Gastroesophageal sphincter (tissue), 4 donors: Measurements from ENCODE around the gene PREP. TPM values are rescaled to one million over a fixed set of nuclear protein-coding genes. Genes with fewer than 3 reads are reported as not detected.
"Not testable (repeated sequence)": the region's sequence is repeated elsewhere in the genome, so short reads cannot be mapped to it uniquely, and the experiment has no call there.

Source experiments
- ATAC-seq: fragments of 150-250 bp; one replicate; pipeline ENCODE4 v1.9.1; 2016; ENCODE audit warnings: mild to moderate bottlenecking, moderate library complexity
- H3K27ac ChIP-seq, 4 donors: fragments of 200-600 bp; sonication (generic) in 3 of 4; 1 replicate in 3 of 4; 2 replicates in 1 of 4; pipeline ENCODE4 v1.5.1; 2016 to 2019
- H3K27me3 ChIP-seq: fragments of 200-600 bp; sonication (generic); one replicate; pipeline ENCODE4 v1.5.1; 2019
- H3K36me3 ChIP-seq, 2 donors: fragments of 200-600 bp; sonication (generic); one replicate each; pipeline ENCODE4 v1.5.1; 2019; ENCODE audit warnings: control low read depth in 1 of 2
- H3K4me1 ChIP-seq, 3 donors: fragments of 200-600 bp; sonication (generic); 1 replicate in 2 of 3; 2 replicates in 1 of 3; pipeline ENCODE4 v1.5.1; 2016 to 2019; ENCODE audit warnings: control low read depth in 2 of 3
- H3K4me3 ChIP-seq, 2 donors: fragments of 200-600 bp; sonication (generic); one replicate each; pipeline ENCODE4 v1.5.1; 2019; ENCODE audit warnings: mild to moderate bottlenecking in 1 of 2, moderate library complexity in 1 of 2
- H3K9me3 ChIP-seq, 3 donors: fragments of 200-600 bp; sonication (generic); one replicate each; pipeline ENCODE4 v1.5.1; 2017 to 2019; ENCODE audit warnings: control low read depth in 2 of 3
- EP300 ChIP-seq: sonication (generic); formaldehyde crosslinking; IDR thresholded peaks from one replicate; pipeline ENCODE4 v1.6.1; 2017; ENCODE audit warnings: antibody characterized with exemption, mild to moderate bottlenecking
- POLR2A ChIP-seq, 2 donors: fragments of 450-650 bp; IDR thresholded peaks; one replicate each; pipeline ENCODE4 v1.6.1; 2017; ENCODE audit warnings: antibody characterized with exemption in 2 of 2, mild to moderate bottlenecking in 2 of 2, moderate library complexity in 1 of 2
- POLR2AphosphoS5 ChIP-seq: sonication (generic); formaldehyde crosslinking; IDR thresholded peaks from one replicate; pipeline ENCODE4 v1.6.1; 2017; ENCODE audit warnings: antibody characterized with exemption
- WGBS, 2 donors: methylation state at CpG; one replicate each; pipeline ENCODE4 v1.1.5; 2018; ENCODE audit warnings: low coverage in 1 of 2; 5-methylcytosine and 5-hydroxymethylcytosine counted together
- total RNA-seq, 4 donors: library from RNA; depleted of rRNA; stranded (reverse); fragments of >200 nt; gene quantifications; one replicate each; pipeline ENCODE4 v1.1.0, GENCODE V29; 2016
- TF ChIP-seq, protein P1 (sequence below), 4 experiments: fragments of 200-600 bp in 2 of 4; fragments of 450-650 bp in 2 of 4; sonication (generic) in 1 of 4; IDR thresholded peaks; one replicate each; pipeline ENCODE4 v1.5.1; 2017 to 2019; ENCODE audit warnings: antibody characterized with exemption in 4 of 4, mild to moderate bottlenecking in 2 of 4, moderate library complexity in 2 of 4

Gene PREP
- total RNA-seq, 4 donors from 2014 or later: 13.9 to 19.8 (median 17.4) TPM

DNA sequence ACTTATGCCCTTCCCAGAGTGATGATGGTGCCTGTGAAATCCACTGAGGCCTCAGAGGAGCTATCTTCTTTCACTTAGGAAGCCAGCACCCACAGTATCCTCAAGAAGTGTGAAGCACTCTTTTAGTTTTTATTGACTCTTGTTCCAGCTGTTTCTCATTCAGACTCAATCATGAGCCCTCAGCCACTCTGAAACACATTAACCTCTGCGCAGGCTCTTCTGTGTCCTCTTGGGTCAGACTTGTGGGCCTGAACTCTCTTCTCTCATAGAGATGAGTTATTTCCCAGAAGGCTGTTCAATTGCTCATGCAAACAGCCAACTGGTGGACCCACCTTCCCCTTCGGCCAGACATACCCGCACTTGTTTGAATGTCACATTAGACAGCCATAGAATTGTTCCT is 27.8 kb upstream of the PREP start:
- TF ChIP-seq POLR2AphosphoS5: no peak
- Histone ChIP-seq H3K36me3 (no peaks in the 10 kb centered on the region), H3K9me3 (no peaks in the 10 kb centered on the region), H3K27me3 (no peaks in the 10 kb centered on the region), H3K4me1 (no peaks in the 10 kb centered on the region), H3K27ac (no peak overlapping the region), H3K4me3 (no peak overlapping the region)
- 94 to 95% methylated on average over 3 of the region's 3 CpGs for WGBS, 2 donors
- no peak for ATAC-seq

DNA sequence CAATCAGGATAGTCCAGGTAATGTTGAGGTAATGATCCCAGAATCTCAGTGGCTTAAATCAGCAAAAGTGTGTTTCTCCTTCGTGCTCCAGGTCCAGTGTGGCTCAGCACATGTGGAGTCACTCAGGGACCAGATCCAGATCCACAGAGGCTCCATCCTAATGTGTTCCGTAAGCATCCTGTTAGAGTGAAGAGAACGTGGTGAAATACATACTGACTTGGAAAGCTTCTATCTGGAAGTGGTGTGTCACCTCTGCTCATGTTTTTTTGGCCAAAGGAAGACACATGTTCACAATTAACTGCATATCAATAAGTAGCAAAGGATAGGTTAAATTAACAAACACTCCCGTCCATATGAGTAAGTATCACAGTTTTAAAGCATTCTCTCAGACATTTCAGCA is 26.8 kb upstream of the PREP start:
- H3K27ac ChIP-seq: no peak overlapping the region
- TF ChIP-seq POLR2AphosphoS5: no peak
- TF ChIP-seq, protein P1, sequence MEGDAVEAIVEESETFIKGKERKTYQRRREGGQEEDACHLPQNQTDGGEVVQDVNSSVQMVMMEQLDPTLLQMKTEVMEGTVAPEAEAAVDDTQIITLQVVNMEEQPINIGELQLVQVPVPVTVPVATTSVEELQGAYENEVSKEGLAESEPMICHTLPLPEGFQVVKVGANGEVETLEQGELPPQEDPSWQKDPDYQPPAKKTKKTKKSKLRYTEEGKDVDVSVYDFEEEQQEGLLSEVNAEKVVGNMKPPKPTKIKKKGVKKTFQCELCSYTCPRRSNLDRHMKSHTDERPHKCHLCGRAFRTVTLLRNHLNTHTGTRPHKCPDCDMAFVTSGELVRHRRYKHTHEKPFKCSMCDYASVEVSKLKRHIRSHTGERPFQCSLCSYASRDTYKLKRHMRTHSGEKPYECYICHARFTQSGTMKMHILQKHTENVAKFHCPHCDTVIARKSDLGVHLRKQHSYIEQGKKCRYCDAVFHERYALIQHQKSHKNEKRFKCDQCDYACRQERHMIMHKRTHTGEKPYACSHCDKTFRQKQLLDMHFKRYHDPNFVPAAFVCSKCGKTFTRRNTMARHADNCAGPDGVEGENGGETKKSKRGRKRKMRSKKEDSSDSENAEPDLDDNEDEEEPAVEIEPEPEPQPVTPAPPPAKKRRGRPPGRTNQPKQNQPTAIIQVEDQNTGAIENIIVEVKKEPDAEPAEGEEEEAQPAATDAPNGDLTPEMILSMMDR (IDR thresholded peaks at IDR 0.05): no peak
- TF ChIP-seq EP300: no peak
- TF ChIP-seq POLR2A (IDR thresholded peaks at IDR 0.05): no peak
- ATAC-seq: no peak
- 55 to 61% methylated on average over 4 of the region's 4 CpGs for WGBS, 2 donors
- H3K4me3 ChIP-seq: no peak overlapping the region
- no peaks in the 10 kb centered on the region for H3K27me3 ChIP-seq
- no peaks in the 10 kb centered on the region for H3K4me1 ChIP-seq
- no peaks in the 10 kb centered on the region for H3K9me3 ChIP-seq
- no peaks in the 10 kb centered on the region for H3K36me3 ChIP-seq

DNA sequence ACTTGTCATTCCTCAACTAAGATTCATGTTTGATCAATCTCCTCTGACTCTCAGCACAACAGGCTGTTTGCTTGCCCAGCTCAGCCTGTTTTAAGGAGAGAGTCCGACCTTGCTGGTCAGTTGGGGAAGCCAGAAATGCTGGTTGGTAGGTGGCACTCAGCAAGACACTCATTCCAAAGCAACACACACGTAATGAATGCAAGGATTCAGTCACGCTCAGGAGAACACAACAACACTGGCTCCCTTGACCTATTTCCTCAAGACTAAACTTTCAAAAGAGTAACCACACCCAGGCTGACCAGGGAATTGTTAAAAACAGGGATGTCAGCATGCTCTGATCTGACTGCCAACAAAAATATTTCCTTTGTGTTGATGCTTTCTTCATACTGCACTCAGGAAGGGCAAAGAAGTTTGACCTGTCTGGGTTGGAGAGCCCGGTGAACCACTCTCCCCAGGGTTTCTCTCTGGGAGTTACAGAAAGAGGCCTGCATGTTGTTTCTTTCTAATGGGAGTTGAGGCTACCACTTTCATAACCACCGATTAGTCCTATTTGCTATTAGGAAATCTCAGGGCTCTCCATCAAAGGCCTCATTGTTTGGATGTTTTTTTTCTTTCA is 25.6 kb upstream of the PREP start:
- 61% methylated on average over 5 of the region's 5 CpGs; no CpG with 5 or more reads in 1 of the 2 donors for WGBS, 2 donors
- H3K27me3 ChIP-seq: no peaks in the 10 kb centered on the region
- no peaks in the 10 kb centered on the region for H3K4me1 ChIP-seq
- peak; percentile 71 for ATAC-seq
- peak overlapping the region in 1 of 4 donors; percentile 24 for H3K27ac ChIP-seq
- no peaks in the 10 kb centered on the region for H3K9me3 ChIP-seq
- TF ChIP-seq EP300 (no peak), POLR2AphosphoS5 (no peak), POLR2A (IDR thresholded peaks at IDR 0.05) (no peak)
- TF ChIP-seq, protein P1 (IDR thresholded peaks at IDR 0.05): no peak
- no peak overlapping the region for H3K4me3 ChIP-seq
- no peaks in the 10 kb centered on the region for H3K36me3 ChIP-seq

DNA sequence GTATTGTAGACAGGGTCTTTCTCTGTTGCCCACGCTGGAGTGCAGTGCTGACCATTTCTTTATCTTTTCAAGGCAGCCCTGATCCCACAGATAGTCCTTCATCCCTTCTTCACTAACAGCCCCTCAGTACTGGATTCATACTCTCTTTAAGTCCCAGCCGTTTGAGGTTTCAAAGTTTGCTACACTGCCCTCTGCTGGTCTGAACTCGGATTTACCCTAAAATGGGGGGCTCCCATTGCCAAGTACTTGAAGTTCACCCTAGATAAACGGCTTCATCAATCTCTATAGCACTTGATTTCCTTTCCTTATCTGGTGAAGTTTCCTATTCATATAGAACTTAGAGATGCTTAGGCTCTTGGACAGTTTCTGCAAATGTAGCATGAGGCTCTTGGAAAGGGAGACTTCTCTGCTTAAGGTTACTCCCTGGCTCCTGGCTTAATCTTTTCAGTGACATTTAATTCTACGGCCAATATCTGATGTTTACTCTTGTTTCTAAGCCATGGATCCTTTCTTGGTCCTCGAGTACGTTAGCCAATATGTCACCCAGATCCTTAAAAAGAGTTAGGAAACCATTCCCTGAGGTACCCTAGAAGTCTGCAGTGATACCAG is 21.4 kb upstream of the PREP start:
- no peak overlapping the region for H3K27ac ChIP-seq
- H3K27me3 ChIP-seq: no peaks in the 10 kb centered on the region
- H3K4me1 ChIP-seq: no peaks in the 10 kb centered on the region
- 10 to 16% methylated on average over 3 to 7 of the region's 7 CpGs for WGBS, 2 donors
- no peak for ATAC-seq
- no peaks in the 10 kb centered on the region for H3K9me3 ChIP-seq
- TF ChIP-seq POLR2A (IDR thresholded peaks at IDR 0.05) (no peak), POLR2AphosphoS5 (no peak), EP300 (no peak)
- TF ChIP-seq, protein P1 (IDR thresholded peaks at IDR 0.05): peak; percentile 56 to 69 (median 60)
- H3K36me3 ChIP-seq: no peaks in the 10 kb centered on the region
- H3K4me3 ChIP-seq: no peak overlapping the region

DNA sequence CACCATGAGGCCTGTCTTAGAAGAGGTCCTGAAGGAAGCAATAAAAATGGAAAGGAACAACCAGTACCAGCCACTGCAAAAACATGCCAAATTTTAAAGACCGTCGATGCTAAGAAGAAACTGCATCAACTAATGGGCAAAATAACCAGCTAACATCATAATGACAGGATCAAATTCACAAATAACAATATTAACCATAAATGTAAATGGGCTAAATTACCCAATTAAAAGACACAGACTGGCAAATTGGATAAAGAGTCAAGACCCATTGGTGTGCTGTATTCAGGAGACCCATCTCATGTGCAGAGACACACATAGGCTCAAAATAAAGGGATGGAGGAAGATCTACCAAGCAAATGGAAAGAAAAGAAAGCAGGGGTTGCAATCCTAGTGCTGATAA is 14.1 kb upstream of the PREP start:
- not testable (repeated sequence) for H3K36me3 ChIP-seq, H3K4me3 ChIP-seq, H3K4me1 ChIP-seq, H3K27ac ChIP-seq, ATAC-seq, H3K27me3 ChIP-seq
- 90 to 94% methylated on average over 2 of the region's 2 CpGs for WGBS, 2 donors
- peaks cover 0 to 33% (median 0%) of the 10 kb centered on the region in 3 donors for H3K9me3 ChIP-seq

DNA sequence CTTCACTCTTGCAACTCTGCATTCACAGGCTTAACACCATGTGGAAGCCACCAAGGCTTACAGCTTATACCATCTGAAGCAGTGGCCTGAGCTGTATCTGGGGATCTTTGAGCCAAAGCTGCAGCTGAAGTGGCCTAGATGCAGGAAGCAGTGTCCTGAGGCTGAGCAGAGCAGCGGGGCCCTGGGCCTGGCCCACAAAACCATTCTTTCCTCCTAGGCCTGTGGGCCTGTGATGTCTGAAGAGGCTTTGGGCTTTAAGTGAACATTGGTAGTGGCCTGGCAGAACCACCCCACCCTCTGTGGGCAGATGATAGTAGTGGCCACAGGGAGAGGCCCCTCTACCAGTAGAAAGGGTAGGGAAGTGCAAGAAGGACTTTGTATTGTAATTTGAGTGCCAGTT is 6.9 kb upstream of the PREP start:
- Histone ChIP-seq H3K9me3 (peaks cover 0 to 1% (median 0%) of the 10 kb centered on the region in 3 donors), H3K27ac (no peak overlapping the region), H3K27me3 (peaks cover 19% of the 10 kb centered on the region), H3K36me3 (no peaks in the 10 kb centered on the region), H3K4me3 (no peak overlapping the region), H3K4me1 (no peaks in the 10 kb centered on the region)
- WGBS, 2 donors: no CpG with 5 or more reads among the region's 1 CpG
- no peak for ATAC-seq
- TF ChIP-seq, protein P1 (IDR thresholded peaks at IDR 0.05): no peak
- no peak for TF ChIP-seq POLR2AphosphoS5
- no peak for TF ChIP-seq EP300
- no peak for TF ChIP-seq POLR2A (IDR thresholded peaks at IDR 0.05)
